PC-9 (cell line): ENCODE results near the gene TMCO6.
"Not testable (repeated sequence)": the region's sequence is repeated elsewhere in the genome, so short reads cannot be mapped to it uniquely, and the experiment has no call there.

Source experiments
- CTCF ChIP-seq: fragments of 200-600 bp; sonication (generic); conservative IDR thresholded peaks from 2 replicates; pipeline ENCODE4 v1.6.1; 2017; ENCODE audit warnings: mixed run types, antibody characterized with exemption, mild to moderate bottlenecking, moderate library complexity
- EZH2 ChIP-seq: fragments of 200-600 bp; sonication (generic); IDR thresholded peaks from 2 replicates; pipeline ENCODE4 v1.8.0; 2017; ENCODE audit warnings: antibody characterized with exemption, low read depth

DNA sequence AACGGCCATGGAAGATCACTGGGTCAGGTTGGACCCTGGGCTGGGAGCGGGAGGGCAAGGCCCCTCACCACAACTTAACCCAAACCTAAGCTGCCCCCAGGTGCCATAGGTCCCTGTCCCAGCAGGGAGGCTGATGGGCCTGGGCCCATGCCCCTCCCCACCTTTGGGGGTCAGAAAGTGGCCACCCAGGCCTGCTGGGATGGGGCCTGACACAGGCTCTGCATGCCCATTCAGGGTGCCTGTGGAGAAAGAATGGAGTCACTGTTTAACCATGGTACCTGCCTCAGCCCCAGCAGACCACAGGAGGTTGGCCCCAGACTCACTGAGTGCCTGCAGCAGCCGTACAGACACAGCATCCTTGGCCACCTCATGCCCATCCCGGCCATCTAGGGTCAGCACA is 31.8 kb downstream of the TMCO6 start:
- not testable (repeated sequence) for TF ChIP-seq CTCF, EZH2
